NCI-H1417 treated with DMSO at 0.1 percent for 48 hours (cell line): ENCODE results near the gene KIF20B.
"Not testable (repeated sequence)": the region's sequence is repeated elsewhere in the genome, so short reads cannot be mapped to it uniquely, and the experiment has no call there.

ENCODE experiments used
- DNase-seq: peaks from one replicate; lab custom pipeline; 2025; lab: John Stamatoyannopoulos, UW

KIF20B gene

DNA sequence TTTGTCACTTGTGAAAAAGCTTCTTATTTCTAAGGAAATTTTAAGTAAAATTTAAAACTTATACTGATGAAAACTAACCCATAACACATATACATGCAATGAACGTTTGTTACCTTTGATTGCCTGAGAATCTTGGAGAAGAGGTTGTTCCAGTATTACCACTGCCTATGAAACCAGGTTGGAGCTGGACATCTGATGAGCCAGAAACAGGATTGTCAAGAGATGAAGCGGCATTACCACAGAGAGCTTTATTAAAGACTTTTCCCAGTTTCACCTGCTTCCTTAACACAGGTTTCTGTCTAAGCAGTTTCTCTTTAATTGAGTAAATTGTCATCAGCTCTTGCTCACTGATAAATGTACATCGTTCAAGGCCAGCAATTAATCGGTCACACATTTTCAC is 9.0 kb upstream of the KIF20B start:
- no peak for DNase-seq

DNA sequence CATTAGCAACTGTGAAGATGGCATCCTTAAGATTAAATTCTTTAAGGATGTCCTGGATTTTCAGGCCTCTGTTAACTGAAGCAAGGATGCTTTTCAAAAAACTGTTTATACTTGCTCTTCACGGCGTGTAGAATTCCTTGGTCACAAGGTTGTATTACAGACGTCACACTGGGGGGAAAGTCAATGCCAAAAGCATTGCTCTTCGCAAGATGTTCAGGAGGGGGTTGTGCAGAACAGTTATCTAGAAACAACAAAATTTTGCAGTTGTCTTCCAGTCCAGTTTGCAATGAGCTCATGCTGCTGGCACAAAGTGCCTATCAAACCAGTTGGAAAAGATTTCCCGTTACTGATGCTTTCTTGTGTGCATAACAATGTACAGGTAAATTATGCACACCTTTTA is 8.2 kb upstream of the KIF20B start:
- no peak for DNase-seq

DNA sequence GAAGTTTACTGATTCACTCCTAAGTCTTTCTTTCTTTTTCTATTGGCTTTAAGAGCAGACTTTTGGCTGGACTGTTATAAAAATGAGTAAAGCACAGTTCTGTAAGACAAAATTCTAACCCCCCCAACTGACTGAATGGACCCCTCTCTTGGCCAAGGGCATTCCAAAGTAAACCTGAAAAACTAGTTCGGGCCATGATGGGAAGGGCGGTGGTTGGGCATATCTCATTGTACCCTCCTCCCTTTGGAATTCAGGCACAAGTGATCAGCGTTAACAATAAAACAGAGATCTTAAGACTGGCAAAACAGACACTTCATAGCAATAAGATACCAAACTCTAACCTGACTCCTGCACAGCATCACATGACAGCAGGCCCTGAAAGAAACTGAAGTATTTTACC is 6.1 kb upstream of the KIF20B start:
- DNase-seq: no peak

DNA sequence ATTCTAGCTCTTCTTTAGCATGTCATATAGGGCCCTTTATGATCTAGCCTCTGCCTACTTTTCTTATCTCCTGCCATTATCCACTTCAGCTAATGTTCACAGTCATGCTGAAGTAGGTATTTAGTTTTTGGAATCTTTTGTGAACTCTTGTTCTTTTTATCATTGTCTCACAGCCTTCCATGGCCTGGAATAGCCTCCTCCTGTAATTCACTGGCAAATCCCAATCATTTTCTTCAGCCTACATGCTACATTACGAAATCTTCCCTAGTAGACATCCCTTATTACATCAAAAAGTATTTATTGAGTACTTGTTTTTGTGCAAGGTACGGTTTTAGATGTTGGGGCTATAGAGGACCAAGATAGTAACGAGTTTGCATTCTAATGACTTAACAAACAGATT is 3.4 kb upstream of the KIF20B start:
- DNase-seq: no peak

DNA sequence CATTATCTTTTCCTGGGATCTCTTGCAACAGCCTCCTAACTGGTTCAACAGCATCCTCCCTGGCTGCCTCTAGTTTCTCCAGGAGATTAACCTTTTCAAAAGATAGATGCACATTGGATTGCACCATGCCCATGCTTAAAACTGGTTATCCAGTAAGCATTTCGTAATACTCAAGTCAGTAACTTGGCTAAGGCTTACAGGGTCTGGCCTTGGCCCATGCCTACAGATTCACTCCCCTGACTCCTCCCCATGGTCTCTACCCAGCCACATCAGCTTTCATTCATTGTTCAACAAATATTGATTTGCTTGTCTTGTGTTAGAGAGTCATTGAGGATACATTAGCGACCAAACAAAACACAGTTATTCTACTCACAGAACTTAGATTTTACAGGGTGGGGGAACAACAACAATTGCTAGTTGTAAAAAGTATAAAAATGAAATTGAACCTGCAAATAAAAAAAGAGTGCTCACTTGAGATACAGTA is 1.8 kb upstream of the KIF20B start:
- no peak for DNase-seq

DNA sequence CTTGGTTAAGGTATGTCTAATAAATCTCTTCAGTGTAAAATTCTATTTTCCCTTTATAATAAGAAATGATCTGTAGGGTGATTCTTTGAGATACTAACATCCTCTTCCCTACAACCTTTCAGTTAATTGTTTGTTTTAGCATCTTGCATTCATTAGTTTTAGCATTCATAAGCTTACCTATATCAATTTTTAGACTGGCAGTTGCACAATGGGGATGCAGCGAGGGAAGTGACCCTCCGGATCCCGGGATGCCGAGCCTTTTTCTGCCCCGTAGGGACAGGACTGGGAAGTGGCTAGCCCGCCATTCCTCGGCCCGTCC is 508 bp upstream of the KIF20B start:
- no peak for DNase-seq

DNA sequence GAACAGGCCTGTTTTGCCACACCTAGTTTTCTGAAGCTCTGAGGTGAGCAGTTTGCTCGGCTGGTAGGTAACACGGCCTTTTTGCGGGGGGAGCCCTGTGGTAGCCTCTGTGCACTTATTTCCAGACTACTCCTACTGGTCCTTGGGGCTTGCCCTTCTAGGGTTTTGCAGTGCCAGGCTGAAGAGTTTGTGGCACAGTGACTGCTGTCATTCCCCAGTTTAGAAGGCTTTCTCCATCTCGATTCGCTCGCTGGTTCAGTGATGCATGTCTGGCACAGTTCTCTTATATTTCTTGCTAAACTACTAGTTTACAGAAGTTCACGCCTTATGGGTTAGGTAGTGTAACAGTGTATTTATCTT is 711 bp downstream of the KIF20B start:
- no peak for DNase-seq

DNA sequence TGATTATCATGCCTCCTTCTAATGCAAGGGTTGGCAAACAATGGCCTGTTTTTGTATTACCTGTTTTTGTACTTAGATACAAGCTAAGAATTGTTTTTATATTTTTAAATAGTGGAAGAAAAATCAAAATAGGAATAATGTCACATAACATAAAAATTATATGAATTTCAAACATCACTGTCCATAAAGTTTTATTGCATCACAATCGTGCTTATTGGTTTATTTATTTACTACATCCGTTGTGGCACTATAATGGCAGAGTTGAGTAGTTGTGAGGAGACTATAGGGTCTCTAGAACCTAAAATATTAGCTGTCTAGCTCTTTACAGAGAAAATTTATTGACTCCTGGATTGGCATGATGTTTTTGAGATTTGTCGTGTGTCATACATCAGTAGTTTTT is 4.1 kb downstream of the KIF20B start:
- DNase-seq: no peak

DNA sequence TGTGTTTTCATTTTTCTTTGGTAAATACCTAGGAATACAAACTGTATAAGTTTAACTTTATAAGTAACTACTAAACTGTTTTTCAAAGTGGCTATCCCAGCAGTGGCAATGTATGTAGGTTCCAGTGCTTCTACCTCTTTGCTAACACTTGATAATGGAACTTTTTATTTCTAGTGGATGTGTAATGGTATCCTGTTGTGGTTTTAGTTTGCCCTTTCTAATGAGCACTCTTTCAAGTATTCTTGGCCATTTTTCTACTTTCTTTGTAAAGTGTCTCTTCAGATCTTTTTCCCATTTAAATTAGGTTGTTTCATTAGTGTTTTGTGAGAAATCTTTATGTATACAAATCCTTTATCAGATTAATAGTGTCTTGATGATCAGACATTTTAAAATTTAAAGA is 4.6 kb downstream of the KIF20B start:
- DNase-seq: no peak

DNA sequence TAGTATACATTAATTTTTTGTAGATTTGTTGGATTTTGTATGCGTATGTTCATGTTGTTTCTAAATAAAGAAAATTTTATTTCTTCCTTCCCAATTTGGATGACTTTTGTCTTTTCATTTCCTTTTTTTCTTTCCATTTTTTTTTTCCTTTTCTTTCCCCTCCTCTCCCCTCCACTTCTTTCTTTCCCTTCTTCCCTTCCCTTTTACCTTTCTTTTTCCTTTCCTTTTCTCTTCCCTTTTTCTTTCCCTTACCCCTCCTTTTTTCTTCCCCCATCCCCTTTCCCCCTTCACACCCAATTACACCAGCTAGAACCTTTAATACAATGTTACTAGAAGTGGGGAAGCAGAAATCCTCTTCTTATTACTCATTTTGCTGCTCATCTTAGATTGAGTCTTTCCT is 6.0 kb downstream of the KIF20B start:
- no peak for DNase-seq

DNA sequence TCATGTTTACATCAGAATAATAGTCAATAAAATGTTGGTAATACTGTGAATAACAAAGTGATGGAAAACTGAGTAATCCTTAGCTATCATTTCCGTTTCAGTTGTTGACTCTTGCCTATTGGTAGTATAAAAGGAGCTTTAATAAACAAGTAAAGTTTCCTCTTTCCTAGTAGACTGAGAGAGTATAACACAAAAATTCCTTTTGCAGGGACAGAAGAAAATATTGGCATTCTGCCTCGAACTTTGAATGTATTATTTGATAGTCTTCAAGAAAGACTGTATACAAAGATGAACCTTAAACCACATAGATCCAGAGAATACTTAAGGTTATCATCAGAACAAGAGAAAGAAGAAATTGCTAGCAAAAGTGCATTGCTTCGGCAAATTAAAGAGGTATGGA is 9.4 kb downstream of the KIF20B start:
- DNase-seq: no peak

DNA sequence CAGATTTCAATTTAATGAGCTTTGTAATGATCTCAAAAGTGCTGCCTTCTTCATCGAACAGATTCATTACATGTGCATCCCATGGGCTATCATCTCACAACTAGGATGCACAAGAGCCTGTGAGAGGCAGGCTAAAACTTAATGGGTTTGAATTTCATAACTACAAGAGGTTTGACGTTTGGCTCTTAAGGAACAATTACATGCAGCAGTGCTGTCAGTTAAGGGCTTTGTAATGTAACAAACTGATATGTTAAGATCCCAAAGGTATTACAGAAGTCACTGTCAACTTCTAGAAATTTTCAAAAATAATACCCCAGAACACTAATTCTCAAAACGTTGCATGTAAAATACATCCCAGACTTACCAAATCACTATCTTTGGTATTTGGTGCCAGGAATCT is 33.2 kb downstream of the KIF20B start:
- no peak for DNase-seq

DNA sequence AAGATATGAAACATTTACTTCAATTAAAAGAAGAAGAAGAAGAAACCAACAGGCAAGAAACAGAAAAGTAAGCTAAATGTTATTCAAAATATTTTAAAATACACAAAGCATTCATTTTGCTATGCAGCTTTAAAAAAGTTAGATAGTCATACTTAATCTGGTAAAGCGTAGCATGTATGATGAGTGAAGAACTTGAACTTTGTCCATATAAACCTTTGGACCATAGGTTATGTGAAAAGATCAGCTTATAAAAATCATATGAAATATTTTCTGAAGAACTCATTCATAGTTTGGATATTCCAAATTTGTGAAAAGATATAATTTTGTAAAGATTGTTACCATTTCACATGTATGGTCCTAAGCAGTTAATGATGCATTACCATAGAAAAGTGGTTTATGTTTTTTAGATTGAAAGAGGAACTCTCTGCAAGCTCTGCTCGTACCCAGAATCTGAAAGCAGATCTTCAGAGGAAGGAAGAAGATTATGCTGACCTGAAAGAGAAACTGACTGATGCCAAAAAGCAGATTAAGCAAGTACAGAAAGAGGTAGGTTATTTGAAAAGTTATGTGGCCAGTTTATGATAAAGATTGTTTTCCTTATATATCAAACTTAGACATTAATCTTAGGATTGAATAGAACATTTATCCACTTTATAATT is 37.3 kb downstream of the KIF20B start:
- DNase-seq: no peak

DNA sequence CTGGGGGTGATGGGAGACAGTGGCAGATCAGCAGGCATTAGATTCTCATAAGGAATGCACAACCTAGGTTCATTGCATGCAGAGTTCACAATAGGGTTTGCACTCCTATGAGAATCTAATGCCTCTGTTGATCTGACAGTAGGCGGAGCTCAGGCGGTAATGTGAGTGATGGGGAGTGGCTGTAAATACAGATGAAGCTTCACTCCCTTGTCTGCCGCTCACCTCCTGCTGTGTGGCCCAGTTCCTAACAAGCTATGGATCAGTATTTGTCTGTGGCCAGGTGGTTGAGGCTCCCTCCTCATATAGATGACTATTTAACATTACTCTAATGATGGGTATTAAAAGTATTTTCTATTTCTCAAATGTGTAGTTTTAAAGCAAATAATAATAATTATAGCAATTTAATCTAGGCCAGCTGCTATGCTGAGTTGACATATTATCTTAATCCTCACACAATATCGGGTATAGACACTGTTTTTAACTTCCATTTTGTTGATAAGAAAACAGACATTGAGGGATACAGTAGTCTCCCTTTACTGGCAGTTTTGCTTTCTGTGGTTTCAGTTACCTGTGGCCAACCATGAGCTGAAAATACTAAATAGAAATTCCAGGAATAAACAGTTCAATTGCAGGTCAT is 39.9 kb downstream of the KIF20B start:
- no peak for DNase-seq

DNA sequence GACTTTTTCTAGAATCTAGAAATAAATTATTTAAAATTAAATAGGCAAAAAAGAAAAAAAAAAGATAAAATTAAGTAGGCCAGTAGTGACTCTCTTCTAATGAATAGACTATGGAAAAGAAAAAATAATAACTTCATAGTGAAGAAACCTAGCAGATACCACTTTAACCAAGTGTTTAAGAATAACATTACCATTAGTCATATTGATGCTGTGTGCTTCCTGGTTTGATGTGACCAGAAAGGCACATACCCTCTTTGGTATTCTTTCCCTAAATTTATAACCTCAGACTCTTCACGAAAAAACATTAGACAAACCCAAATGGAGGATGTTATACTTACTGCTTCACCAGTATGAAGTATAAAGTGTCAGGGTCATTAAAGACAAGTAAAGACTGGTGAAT is 42.6 kb downstream of the KIF20B start:
- DNase-seq: no peak

DNA sequence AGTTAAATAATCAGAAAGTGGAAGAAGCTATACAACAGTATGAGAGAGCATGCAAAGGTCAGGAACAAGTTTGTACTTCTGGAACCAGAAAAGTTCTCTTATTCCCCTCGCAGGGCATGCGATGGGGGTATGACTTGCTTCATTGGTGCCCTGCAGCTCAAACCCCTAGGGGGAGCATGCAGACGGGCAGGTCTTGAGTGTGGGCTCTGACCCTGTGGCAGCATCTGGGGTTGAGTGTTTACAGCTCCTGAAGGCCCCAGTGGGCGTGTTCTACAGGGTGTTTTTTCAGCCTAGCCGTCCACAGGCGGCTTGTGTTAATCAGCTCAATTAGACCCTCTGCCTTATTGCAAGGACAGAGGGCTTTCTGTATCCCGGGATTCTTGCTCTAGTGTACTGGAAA is 44.5 kb downstream of the KIF20B start:
- DNase-seq: no peak

DNA sequence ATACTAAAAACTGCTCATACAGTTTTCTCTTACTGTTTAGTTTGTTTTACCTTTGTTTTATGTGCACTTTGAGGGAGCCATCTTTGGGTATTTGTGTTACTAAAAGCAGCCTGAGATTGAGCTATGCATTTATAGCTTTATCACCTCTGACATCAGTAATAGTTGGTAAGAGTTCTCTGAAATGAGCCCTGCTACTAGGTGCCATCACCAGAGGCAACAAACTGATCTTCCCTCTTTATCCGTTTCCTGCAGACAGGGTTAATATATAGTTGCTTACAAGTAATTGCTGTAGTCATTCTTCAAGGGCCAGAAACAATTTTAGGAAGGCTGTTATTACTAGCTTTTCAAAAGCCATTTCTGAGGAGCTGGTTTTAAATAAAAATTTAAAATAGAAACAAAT is 49.1 kb downstream of the KIF20B start:
- no peak for DNase-seq

DNA sequence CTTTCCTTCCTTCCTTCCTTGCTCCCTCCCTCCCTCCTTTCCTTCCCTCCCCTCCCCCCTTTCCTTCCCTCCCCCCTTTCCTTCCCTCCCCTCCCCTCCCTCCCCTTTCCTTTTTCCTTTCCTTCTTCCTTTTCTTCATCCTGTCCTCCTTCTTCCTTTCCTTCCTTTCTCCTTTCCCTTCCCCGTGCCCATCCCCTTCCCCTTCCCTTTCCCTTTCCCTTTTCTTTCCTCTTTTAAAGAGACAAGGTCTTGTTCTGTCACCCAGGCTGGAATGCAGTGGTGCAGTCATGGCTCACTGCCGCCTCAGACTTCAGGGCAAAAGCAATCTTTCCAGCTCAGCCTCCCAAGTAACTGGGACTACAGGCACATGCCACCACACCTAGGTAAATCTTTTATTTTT is 54.0 kb downstream of the KIF20B start:
- DNase-seq: no peak

DNA sequence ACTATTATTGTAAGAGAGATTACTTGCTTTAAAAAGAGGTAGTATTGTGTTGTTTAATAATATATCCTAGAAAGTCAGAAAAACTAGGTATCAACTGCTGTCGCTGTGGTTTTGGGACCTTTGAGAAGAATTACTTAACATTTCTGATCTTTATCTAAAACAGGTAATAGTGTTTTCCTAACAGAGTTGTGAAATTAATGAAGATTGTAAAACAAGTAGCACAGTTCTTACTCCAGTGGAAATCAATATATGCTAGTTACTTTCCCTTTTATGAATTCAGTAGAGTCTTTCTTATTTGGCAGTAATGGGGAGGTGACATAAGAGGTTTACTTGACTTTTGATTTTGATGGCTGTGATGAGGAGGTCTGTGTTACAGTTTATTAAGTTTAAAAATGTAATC is 58.1 kb downstream of the KIF20B start:
- no peak for DNase-seq

DNA sequence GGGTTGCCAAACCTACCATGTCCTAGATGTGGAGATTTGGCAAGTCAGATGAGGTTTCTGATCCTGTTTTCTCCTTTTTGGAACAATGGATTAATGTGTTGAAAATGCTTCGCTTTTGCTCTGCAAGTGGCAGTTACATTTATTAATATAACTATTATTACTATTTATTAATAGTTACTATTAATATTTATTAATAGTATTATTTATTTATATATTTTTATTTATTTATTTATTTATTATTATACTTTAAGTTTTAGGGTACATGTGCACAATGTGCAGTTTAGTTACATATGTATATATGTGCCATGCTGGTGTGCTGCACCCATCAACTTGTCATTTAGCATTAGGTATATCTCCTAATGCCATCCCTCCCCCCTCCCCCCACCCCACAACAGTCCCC is 62.3 kb downstream of the KIF20B start:
- not testable (repeated sequence) for DNase-seq

DNA sequence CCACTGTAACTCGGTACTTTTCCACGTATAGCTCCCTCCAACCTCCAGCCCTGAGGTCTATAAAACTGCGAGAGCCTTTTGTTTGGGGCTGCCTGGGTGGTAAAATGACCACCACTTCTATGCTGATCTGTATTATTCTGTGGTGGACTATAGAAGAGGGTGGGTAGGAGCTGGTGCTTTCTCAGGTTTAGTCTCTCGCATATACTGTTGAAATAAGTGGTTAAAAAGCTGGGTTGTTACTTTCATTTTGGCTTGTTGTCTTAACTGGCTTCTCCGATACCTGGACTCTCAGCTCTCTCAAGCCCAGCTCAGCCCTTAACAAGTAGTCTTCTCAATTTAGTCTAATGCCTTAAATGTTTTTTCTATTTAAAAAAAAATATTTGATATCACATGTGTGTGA is 70.3 kb downstream of the KIF20B start:
- DNase-seq: no peak

DNA sequence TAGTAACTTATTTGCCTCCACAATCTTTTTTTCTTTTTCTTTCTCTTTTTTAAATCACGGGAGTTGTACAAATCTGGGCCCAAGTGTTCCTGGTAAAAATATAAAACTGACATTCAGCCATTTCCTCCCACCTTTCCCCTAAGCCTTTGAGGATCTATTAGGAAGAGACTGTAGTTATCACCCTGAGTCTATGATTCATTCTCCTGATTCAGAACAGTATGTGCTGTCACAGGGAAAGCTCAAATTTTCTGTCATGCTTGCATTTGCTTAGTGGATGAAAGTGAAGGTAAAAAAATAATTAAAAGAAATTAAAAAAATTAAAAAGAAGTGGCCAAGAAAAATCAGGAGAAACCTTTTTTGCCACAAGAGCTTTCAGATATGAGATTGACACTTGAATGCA is 71.7 kb downstream of the KIF20B start:
- no peak for DNase-seq

DNA sequence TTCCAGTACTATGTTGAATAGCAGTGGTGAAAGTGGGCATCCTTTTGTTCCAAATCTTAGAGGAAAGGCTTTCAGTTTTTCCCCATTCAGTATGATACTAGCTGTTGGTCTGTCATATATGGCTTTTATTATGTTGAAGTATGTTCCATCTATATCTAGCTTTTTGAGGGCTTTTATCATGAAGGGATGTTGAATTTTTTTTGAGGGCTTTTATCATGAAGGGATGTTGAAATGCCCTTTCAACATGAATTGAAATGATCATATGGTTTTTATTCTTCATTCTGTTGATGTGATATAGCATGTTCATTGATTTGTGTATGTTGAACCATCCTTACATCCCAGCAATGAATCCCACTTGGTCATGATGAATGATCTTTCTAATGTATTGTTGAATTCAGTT is 75.3 kb downstream of the KIF20B start:
- DNase-seq: no peak

DNA sequence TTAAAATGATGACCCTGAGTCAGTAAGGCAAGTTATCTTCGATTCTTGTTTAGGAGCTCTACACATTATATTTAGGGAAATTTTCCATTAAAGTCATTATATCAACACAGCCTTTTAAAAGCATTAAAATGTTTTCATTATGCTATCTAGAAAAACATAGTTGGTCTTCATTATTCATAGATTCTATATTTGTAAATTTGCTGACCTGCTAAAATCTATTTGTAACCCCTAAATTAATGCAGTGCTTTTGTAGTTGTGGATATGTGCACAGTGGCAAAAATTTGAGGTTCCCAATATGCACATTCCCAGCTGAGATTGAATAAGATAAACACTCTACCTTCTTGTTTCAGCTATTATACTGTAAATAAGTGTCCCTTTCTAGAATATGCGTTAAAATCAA is 81.1 kb downstream of the KIF20B start:
- no peak for DNase-seq

DNA sequence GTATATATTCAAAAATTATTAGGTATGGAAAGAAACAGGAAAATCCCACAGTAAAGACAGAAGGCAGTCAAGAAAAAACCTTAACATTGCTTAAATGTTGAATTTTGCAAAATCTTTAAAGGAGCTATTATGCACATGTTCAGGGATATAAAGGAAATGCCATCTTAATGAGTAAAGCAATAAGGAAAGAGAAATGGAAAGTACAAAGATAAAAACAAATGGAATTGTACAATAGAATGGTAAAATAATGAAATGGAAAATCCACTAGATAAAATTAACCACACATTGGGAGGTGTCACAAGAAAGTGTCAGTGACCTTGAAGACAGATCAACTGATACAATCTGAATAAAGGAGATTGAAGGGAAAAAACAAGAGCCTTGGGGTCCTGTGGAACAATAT is 82.0 kb downstream of the KIF20B start:
- no peak for DNase-seq
